GM12878 (cell line): ENCODE results near the gene RPL3. TPM values are rescaled to one million over a fixed set of nuclear protein-coding genes. Genes with fewer than 3 reads are reported as not detected.

Experiments used
- ATAC-seq: fragments of 200-7000 bp; cut with Tn5 transposase; 3 replicates; pipeline ENCODE4 v1.9.1; 2020; ENCODE audit warnings: mild to moderate bottlenecking, moderate library complexity
- BruUV-seq: library from RNA; stranded (reverse); fragments of 400-500 nt; replicated peaks from 2 replicates; lab custom pipeline; 2021; lab: Mats Ljungman, UMichigan
- CTCF ChIA-PET: fragments of 300-600 bp; sonication (Branson Sonifier 250); formaldehyde crosslinking; extraction: SDS; loops from one replicate; lab custom pipeline; 2021; ENCODE audit warnings: inconsistent platforms; lab: Yijun Ruan, JAX
- POLR2A ChIA-PET: fragments of 350-600 bp; formaldehyde crosslinking; extraction: SDS; loops from one replicate; lab custom pipeline; 2021; ENCODE audit warnings: inconsistent platforms; lab: Charles Lee
- RAD21 ChIA-PET: fragments of 300-600 bp; sonication (Branson Sonifier 250); formaldehyde crosslinking; loops from one replicate; lab custom pipeline; 2023; ENCODE audit warnings: antibody characterized with exemption; ENCODE audit not compliant: unreplicated experiment; lab: Charles Lee
- SMC1A ChIA-PET: fragments of 300-600 bp; sonication (Branson Sonifier 250); formaldehyde crosslinking; loops from one replicate; lab custom pipeline; 2023; ENCODE audit not compliant: unreplicated experiment, uncharacterized antibody; lab: Charles Lee
- DNase-seq: peaks from one replicate; pipeline ENCODE4 v3.0.0-alpha.2; 2011; ENCODE audit warnings: low read depth, low spot score
- FAIRE-seq: peaks from 3 replicates; lab custom pipeline; 2011; peaks lifted over from hg19 to GRCh38; lab: Jason Lieb, UNC
- H2AFZ ChIP-seq: 2 replicates; pipeline ENCODE4 v1.6.0; 2011; ENCODE audit warnings: low read depth, low read length, control low read depth; ENCODE audit not compliant: control insufficient read depth
- H3K27ac ChIP-seq: 2 replicates; pipeline ENCODE4 v1.5.1; 2011; ENCODE audit warnings: control low read depth; ENCODE audit not compliant: control insufficient read depth, insufficient read depth
- H3K27me3 ChIP-seq, 2 experiments: replicated peaks in 1 of 2; 2 replicates each; pipeline versions ENCODE4 v1.6.0 to v1.6.1; 2011; ENCODE audit warnings: low read length in 1 of 2; ENCODE audit not compliant: control insufficient read depth in 2 of 2, insufficient read depth in 2 of 2
- H3K36me3 ChIP-seq, 2 experiments: 2 replicates each; pipeline ENCODE4 v1.5.1; 2011; ENCODE audit warnings: low read length in 1 of 2; ENCODE audit not compliant: control insufficient read depth in 2 of 2, insufficient read depth in 2 of 2
- H3K4me1 ChIP-seq: 2 replicates; pipeline ENCODE4 v1.6.1; 2011; ENCODE audit warnings: mild to moderate bottlenecking, low read length, moderate library complexity, mixed read lengths; ENCODE audit not compliant: control insufficient read depth, insufficient read depth
- H3K4me2 ChIP-seq: 2 replicates; pipeline ENCODE4 v1.6.0; 2011; ENCODE audit warnings: control low read depth; ENCODE audit not compliant: control insufficient read depth, insufficient read depth
- H3K4me3 ChIP-seq: fragments of 200-600 bp; sonication (generic); 2 replicates; pipeline ENCODE4 v1.5.1; 2016
- H3K79me2 ChIP-seq: 2 replicates; pipeline ENCODE4 v1.6.0; 2011; ENCODE audit warnings: low read length; ENCODE audit not compliant: control insufficient read depth, insufficient read depth
- H3K9ac ChIP-seq: 2 replicates; pipeline ENCODE4 v1.8.0; 2011; ENCODE audit warnings: low read length, control low read depth, mixed read lengths; ENCODE audit not compliant: control insufficient read depth, insufficient read depth
- H3K9me3 ChIP-seq: replicated peaks from 3 replicates; pipeline ENCODE4 v1.5.1; 2011; ENCODE audit warnings: mild to moderate bottlenecking, low read length; ENCODE audit not compliant: control insufficient read depth, insufficient read depth
- H4K20me1 ChIP-seq: 2 replicates; pipeline ENCODE4 v1.6.0; 2011; ENCODE audit not compliant: control insufficient read depth, insufficient read depth
- BMI1 ChIP-seq: fragments of 450-650 bp; IDR thresholded peaks from 2 replicates; pipeline ENCODE4 v1.6.1; 2016; ENCODE audit warnings: mild to moderate bottlenecking, moderate library complexity, borderline replicate concordance
- CBFB ChIP-seq: IDR thresholded peaks from 2 replicates; pipeline ENCODE4 v1.6.1; 2016; ENCODE audit warnings: antibody characterized with exemption, low read depth
- JUND ChIP-seq: IDR thresholded peaks from 2 replicates; pipeline ENCODE4 v1.6.1; 2012; ENCODE audit warnings: low read depth, mild to moderate bottlenecking, low read length, improper control_type of control experiment, moderate library complexity
- NR2F1 ChIP-seq: fragments of 450-650 bp; conservative IDR thresholded peaks from 2 replicates; pipeline ENCODE4 v1.6.1; 2017; ENCODE audit warnings: mild to moderate bottlenecking
- POLR2AphosphoS5 ChIP-seq: IDR thresholded peaks from 2 replicates; pipeline ENCODE4 v1.6.1; 2011; ENCODE audit warnings: mild to moderate bottlenecking, low read length, inconsistent platforms
- STAT3 ChIP-seq: IDR thresholded peaks from 2 replicates; pipeline ENCODE4 v1.6.1; 2011; ENCODE audit warnings: low read depth, low read length, improper control_type of control experiment
- TARDBP ChIP-seq: IDR thresholded peaks from 2 replicates; pipeline ENCODE4 v1.6.1; 2016; ENCODE audit warnings: borderline replicate concordance
- ZBTB4 ChIP-seq: fragments of 450-650 bp; formaldehyde crosslinking; IDR thresholded peaks from 2 replicates; pipeline ENCODE4 v1.4.0; 2022; ENCODE audit warnings: mild to moderate bottlenecking, moderate library complexity
- WGBS: methylation state at CpG from one replicate; pipeline ENCODE4 v1.1.6; 2016; ENCODE audit warnings: low lambda C conversion rate; ENCODE audit not compliant: insufficient replicate concordance, insufficient coverage; ENCODE audit errors: missing lambda C conversion rate; 5-methylcytosine and 5-hydroxymethylcytosine counted together
- in situ Hi-C: fragments of 300-500 bp; cut with MboI; formaldehyde crosslinking; loops from 9 replicates; pipeline ENCODE4 v1.14.3; 2018; ENCODE audit warnings: mixed read lengths
- intact Hi-C: fragments of 100-400 bp; cut with micrococcal nuclease; formaldehyde crosslinking; loops from one replicate; pipeline ENCODE4 v1.14.2; 2022; ENCODE audit not compliant: unreplicated experiment
- polyA plus RNA-seq, 11 experiments: library from polyadenylated mRNA; depleted of rRNA in 4 of 11; unstranded in 6 of 11; stranded (reverse) in 5 of 11; fragments of >200 nt; fragmentation: Nextera tagmentation in 4 of 11; fragmentation: Illumina TruSeq in 1 of 11; extraction: Ambion mirVana in 4 of 11; extraction: Trizol in 1 of 11; gene quantifications; 1 replicate in 1 of 11; 2 replicates in 10 of 11; pipeline versions ENCODE4 v1.2.1 to v1.2.3, GENCODE V29; 2011 to 2016; ENCODE audit warnings: inconsistent platforms in 2 of 11, missing spikeins in 2 of 11, low read depth in 1 of 11
- total RNA-seq, 4 experiments: library from RNA; depleted of rRNA in 3 of 4; stranded (reverse); fragments of >200 nt in 3 of 4; fragmentation: Illumina TruSeq in 1 of 4; extraction: Trizol in 1 of 4; gene quantifications; 2 replicates each; pipeline versions ENCODE4 v1.2.1 to v1.2.3, GENCODE V29; 2013 to 2021
- TF ChIP-seq, protein P1 (sequence below): IDR thresholded peaks from 2 replicates; pipeline ENCODE4 v1.6.1; 2011; ENCODE audit warnings: low read depth, low read length, improper control_type of control experiment, borderline replicate concordance
- TF ChIP-seq, protein P2 (sequence below): IDR thresholded peaks from 2 replicates; pipeline ENCODE4 v1.6.1; 2011; ENCODE audit warnings: borderline replicate concordance, low read depth, mild to moderate bottlenecking, moderate library complexity, mixed read lengths, low read length; ENCODE audit not compliant: insufficient read depth; ENCODE audit errors: extremely low read length

RPL3 gene
- total and polyA plus RNA-seq, 10 of the 15 experiments (the other 5 are each of a cell fraction or from before 2014, with no cell fraction given): 1,534 to 6,791 (median 3,992) TPM

GRCh38 chr22:39319284-39320022 is at the start of gene RPL3 (continued):
- TF ChIP-seq, protein P1, sequence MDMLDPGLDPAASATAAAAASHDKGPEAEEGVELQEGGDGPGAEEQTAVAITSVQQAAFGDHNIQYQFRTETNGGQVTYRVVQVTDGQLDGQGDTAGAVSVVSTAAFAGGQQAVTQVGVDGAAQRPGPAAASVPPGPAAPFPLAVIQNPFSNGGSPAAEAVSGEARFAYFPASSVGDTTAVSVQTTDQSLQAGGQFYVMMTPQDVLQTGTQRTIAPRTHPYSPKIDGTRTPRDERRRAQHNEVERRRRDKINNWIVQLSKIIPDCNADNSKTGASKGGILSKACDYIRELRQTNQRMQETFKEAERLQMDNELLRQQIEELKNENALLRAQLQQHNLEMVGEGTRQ: no peak
- TF ChIP-seq TARDBP: peak; percentile 47; the same call in 1 of the 2 replicates
- TF ChIP-seq STAT3: 0 out of 2 replicates have a peak, but pooled peaks have one; percentile 33
- TF ChIP-seq ZBTB4 (CRISPR knock-in tag): no peak
- peak; percentile 53; the same call in 1 of the 2 replicates for TF ChIP-seq JUND
- no peak for TF ChIP-seq BMI1
- peak; percentile 99 for TF ChIP-seq CBFB

- in situ Hi-C loops (no loop called here), intact Hi-C loops (no loop called here)
- CTCF ChIA-PET: interaction anchor here (1.0 to 1.5 kb wide), 3 partner anchors 9 to 37 kb away, joined by 3 to 4 read pairs (median 4); no protein-coding TSS in a partner anchor
- DNase-seq (no peak), ATAC-seq (no peak), FAIRE-seq (no peak)
- Histone ChIP-seq H3K9ac (no peak overlapping the region), H3K9me3 (peaks cover 1% of the 10 kb centered on the region; the same call in 1 of the 3 replicates), H3K79me2 (no peaks in the 10 kb centered on the region), H3K36me3 (no peaks in the 10 kb centered on the region), H3K27me3 (no peaks in the 10 kb centered on the region; a peak in 1 of 4 replicates), H3K4me1 (no peaks in the 10 kb centered on the region), H4K20me1 (no peaks in the 10 kb centered on the region), H3K4me3 (no peak overlapping the region), H3K27ac (no peak overlapping the region), H2AFZ (no peak overlapping the region), H3K4me2 (no peak overlapping the region)
- TF ChIP-seq NR2F1 (no peak), BMI1 (no peak), POLR2AphosphoS5 (no peak)
- TF ChIP-seq, protein P2, sequence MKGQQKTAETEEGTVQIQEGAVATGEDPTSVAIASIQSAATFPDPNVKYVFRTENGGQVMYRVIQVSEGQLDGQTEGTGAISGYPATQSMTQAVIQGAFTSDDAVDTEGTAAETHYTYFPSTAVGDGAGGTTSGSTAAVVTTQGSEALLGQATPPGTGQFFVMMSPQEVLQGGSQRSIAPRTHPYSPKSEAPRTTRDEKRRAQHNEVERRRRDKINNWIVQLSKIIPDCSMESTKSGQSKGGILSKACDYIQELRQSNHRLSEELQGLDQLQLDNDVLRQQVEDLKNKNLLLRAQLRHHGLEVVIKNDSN: no peak
- SMC1A ChIA-PET: interaction anchor here (1.2 kb wide), 1 partner anchor 50 kb away, joined by 3 read pairs; no protein-coding TSS in a partner anchor
- BruUV-seq: no TSS peak
- POLR2A ChIA-PET: no interaction called here
- WGBS: 79% methylated on average over 6 of the region's 6 CpGs
- RAD21 ChIA-PET: interaction anchor here (1.1 kb wide), 1 partner anchor 16 kb away, joined by 3 read pairs; no protein-coding TSS in a partner anchor
These were observed 49.8 kb upstream of the RPL3 start for GRCh38 chr22:39369186-39369585.
